Measurements from ENCODE around the gene VSIG10L.

VSIG10L gene

GRCh38 chr19:51341976-51342580, at the start of gene VSIG10L:
Gene VSIG10L, minus strand, starts transcription at chr19:51342139. Its CDS starts 15 bp downstream, at chr19:51342124.
- no peak for DNase-seq (ENCODE audit: low read depth in 3 of 3)

DNA sequence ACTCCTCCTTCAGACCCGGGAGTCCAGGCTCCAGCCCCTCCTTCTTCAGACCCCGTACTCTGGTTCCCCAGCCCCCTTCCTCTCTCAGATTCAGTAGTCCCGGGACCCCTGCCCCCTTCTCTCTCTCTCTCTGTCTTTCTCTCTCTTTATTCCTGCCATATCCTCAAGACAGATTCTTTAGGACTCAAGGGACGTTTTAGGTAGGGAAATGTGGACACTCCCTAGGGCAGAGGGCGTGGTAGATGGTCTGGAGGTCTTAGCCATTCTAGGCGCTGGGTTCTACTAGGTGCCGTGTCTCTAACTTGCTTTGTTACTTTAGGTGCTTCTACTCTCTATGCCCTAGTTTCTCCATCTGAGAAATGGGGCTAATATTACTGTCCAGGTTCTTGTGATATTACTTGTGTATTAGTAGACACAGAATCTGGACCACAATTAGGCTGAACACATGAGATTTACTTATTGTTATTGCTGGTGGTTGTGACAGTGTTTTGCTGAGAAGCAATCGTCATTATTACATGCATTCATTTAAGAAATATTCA, 49.2 kb upstream of the VSIG10L start:
- DNase-seq (ENCODE audit: low read depth in 3 of 3), result no peak

GRCh38 chr19:51389143-51389542, 47.2 kb upstream of the VSIG10L start:
- DNase-seq (ENCODE audit: low read depth in 3 of 3), result no peak

GRCh38 chr19:51387924-51388389, 46.0 kb upstream of the VSIG10L start, which contains the start of gene LIM2:
Gene LIM2, minus strand, starts transcription at chr19:51387974. Its CDS starts 531 bp downstream, at chr19:51387443.
- DNase-seq (ENCODE audit: low read depth in 3 of 3), result no peak

- no peak for DNase-seq (ENCODE audit: low read depth in 3 of 3)
Measured at GRCh38 chr19:51386882-51387520, 45.1 kb upstream of the VSIG10L start.

DNA sequence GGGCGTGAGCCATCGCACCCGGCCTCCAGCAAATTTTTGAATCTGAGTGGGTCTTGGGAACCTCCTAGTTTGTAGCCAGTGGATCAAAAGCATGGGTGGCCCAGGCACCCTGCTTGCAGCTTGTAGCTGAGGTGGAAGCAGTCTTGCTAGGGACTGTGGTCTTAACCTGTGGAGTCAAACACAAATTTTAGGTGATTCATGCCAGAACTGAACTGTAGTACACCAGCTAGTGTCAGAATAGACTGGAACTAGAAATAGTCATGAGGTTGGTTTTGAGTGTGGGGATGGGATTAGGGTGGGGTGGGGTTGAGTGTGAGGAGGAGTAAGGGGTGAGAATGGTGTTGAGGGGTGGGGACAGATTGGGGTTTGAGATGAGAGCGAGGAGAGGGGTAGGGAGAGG, 40.1 kb upstream of the VSIG10L start:
- no peak for DNase-seq (ENCODE audit: low read depth in 3 of 3)

DNA sequence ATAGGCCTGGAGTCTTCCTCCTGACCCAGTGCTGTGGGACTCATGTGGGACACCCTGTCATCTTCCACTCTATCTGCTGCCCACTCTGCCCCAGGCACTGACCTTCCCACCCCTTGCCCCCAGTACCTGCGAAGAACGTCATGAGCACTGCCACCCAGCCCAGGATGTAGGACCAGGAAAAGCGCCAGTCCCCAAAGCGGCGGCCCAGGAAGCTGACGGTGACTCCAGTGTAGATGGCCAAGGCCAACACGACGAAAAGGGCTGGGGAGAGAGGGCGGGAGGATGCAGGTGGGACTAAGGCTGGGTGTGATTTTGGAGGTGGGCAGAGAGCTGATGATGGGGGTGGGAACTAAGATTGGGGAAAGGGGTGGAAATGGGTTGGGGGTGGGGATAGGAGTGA, 38.4 kb upstream of the VSIG10L start:
- DNase-seq (ENCODE audit: low read depth in 3 of 3), result no peak

GRCh38 chr19:51377422-51377821, 35.5 kb upstream of the VSIG10L start:
- no peak for DNase-seq (ENCODE audit: low read depth in 3 of 3)

GRCh38 chr19:51375504-51376221, 33.7 kb upstream of the VSIG10L start:
- DNase-seq (ENCODE audit: low read depth in 3 of 3), result peak in 1 of 3 experiments; percentile 62

- DNase-seq (ENCODE audit: low read depth in 3 of 3), result peak; percentile 51 to 81 (median 61)
Measured at GRCh38 chr19:51372649-51373504, 30.9 kb upstream of the VSIG10L start, which contains the start of gene NKG7. Gene NKG7, minus strand, starts transcription at chr19:51372654. Its CDS starts 119 bp downstream, at chr19:51372535.

GRCh38 chr19:51372021-51372648, 30.2 kb upstream of the VSIG10L start:
- no peak for DNase-seq (ENCODE audit: low read depth in 3 of 3)

GRCh38 chr19:51371186-51371690, 29.3 kb upstream of the VSIG10L start:
- no peak for DNase-seq (ENCODE audit: low read depth in 3 of 3)

GRCh38 chr19:51370230-51370629, 28.3 kb upstream of the VSIG10L start:
- no peak for DNase-seq (ENCODE audit: low read depth in 3 of 3)

DNA sequence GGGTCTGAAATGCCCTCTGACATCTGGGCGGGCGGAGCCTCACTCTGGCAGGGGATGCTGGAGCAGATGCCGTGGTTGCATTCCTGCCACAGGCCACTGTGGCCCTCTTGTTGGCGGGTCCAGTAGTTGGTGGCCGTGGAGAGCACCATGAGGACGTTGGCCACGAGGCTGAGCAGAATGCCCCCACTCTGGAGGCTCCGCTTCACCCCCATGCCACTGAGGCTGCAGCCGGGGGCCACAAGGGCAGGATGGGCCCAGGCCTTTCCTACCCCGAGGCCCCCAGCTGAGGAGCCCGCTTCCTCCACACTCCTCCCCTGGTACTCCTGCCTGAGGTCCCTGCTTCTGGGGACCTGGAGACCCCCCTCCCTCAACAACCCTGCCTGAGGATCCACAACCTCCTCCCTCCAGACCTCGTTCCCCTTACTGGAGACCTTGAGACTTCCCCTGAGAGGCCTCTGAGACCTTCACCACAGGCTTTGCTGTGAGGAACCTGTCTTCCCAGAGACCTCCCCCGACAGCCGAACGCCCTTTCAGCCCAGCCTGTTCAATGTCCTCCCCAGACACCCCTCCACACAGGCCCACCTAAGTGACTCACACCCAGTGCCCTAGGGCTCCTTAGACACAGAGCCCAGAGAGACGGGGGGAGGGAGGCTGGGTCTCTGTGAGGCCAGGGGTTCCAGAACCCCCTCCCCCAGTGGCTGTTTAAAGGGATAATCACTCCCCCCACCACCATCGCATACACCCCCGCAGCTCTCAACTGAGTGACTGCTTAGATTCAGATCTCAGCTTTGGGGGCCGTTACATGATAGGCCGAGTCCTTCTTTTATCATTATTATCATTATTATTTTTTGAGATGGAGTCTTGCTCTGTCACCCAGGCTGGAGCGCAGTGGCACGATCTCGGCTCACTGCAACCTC, 26.7 kb upstream of the VSIG10L start, which contains the start of gene CLDND2:
TSS of gene CLDND2 (minus strand) at position 638 of the 917 bp plus-strand sequence. CDS start at position 212, 426 bp downstream.
- DNase-seq (ENCODE audit: low read depth in 3 of 3), result no peak

DNA sequence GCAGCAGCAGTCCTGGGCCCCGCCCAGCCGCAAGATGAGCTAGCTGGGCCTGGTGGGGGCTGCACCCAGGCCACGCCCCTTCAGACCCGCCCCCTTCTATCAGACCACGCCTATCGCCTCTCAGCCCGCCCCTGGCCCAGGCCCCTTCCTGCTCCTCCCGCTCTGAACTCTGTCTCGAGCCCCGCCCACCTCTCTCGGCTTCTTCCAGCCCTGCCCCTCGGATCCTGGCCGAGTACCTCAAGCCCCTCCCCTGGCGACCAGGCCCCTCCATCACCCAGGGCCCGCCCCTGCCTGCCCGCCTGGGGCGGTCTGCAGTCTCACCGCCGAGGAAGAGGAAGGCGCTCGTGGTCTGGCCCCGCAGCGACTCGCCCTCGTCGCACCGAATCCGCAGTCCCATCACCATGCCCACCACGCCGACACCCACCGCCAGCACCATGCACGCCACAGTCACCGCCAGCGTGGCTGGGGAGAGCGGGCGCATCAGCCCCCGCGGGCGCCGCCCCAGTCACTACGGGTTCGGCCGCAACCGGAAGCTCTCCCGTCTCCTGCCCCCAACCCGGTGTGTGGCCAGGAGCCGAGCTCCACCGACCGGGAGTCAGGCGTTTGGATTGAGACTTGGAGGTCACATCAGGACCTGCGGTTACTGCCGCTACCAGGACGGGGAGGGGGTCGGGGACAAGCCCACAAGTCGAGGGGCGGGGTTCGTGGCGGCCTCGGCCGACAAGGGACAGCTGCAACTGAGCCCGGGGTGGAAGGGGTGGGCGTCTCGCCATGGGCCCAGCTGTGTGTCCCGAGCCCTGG, 25.8 kb upstream of the VSIG10L start:
- peak; percentile 93 to 100 (median 97) for DNase-seq (ENCODE audit: low read depth in 3 of 3)

GRCh38 chr19:51367255-51367564, 25.3 kb upstream of the VSIG10L start:
- DNase-seq (ENCODE audit: low read depth in 3 of 3), result no peak

DNA sequence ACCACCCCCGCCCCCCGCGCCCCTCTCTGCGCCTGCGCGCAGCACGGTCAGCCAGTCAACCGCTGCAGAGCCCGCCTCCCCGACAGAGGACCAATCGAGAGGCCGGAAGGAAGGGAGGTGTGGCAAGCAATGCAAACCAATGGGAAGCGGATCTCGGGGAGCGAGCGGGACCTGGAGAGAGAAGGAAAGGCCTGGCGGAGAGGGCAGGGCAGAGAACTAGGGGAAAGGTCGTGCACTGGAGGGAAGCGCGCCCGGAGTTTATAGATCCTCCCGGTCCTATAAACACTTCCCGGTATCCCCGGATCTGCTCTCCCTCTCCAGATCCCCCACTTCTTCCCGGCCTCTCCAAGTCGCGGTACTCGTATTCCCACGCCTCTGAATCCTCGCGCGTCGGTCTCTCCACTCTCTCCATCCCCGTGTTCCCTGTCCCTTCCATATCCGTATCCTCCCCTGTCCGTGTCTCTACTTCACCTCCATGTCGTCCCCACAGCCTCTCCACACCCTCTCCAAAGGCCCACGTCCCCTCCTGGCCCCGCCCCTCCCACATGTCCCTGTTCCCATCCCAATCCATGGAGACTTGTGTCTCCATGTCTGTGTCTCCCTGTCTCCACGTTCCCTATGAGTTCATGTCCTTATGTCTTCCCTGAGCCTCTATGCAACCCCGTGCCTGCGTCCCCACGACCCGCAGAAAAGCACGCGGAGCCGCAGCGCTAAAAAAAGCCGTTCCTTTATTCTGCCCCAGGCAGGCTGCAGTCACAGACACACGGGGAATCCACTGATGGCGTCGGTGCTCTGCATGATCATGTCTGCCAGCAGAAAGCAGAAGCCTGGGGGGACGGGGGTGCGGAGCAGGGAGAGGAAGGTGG, 24.7 kb upstream of the VSIG10L start:
- DNase-seq (ENCODE audit: low read depth in 3 of 3), result peak; percentile 87 to 96 (median 89)

- no peak for DNase-seq (ENCODE audit: low read depth in 3 of 3)
Measured at GRCh38 chr19:51365965-51366388, 24.0 kb upstream of the VSIG10L start, which contains the start of gene ETFB. Gene ETFB, minus strand, starts transcription at chr19:51366388. Its CDS starts 62 bp downstream, at chr19:51366326.
